HG03103 (cell line): ENCODE data around the gene OGFR.

Experiments used
- ATAC-seq: cut with Tn5 transposase; IDR thresholded peaks from one replicate; pipeline ENCODE4 v1.9.1; 2021; ENCODE audit warnings: low read depth; ENCODE audit not compliant: unreplicated experiment

OGFR gene

GRCh38 chr20:62812181-62812906 lies 7.7 kb downstream of the OGFR start:
- ATAC-seq, result no peak

GRCh38 chr20:62812907-62813200 lies 8.2 kb downstream of the OGFR start:
- ATAC-seq, result no peak

GRCh38 chr20:62813588-62813987 lies 9.0 kb downstream of the OGFR start:
- ATAC-seq, result no peak

- no peak for ATAC-seq
Measured at GRCh38 chr20:62814060-62814708, 9.5 kb downstream of the OGFR start.

GRCh38 chr20:62814709-62815065 lies 10.1 kb downstream of the OGFR start:
- ATAC-seq, result no peak

GRCh38 chr20:62815066-62815991 lies 10.7 kb downstream of the OGFR start:
- no peak for ATAC-seq

DNA sequence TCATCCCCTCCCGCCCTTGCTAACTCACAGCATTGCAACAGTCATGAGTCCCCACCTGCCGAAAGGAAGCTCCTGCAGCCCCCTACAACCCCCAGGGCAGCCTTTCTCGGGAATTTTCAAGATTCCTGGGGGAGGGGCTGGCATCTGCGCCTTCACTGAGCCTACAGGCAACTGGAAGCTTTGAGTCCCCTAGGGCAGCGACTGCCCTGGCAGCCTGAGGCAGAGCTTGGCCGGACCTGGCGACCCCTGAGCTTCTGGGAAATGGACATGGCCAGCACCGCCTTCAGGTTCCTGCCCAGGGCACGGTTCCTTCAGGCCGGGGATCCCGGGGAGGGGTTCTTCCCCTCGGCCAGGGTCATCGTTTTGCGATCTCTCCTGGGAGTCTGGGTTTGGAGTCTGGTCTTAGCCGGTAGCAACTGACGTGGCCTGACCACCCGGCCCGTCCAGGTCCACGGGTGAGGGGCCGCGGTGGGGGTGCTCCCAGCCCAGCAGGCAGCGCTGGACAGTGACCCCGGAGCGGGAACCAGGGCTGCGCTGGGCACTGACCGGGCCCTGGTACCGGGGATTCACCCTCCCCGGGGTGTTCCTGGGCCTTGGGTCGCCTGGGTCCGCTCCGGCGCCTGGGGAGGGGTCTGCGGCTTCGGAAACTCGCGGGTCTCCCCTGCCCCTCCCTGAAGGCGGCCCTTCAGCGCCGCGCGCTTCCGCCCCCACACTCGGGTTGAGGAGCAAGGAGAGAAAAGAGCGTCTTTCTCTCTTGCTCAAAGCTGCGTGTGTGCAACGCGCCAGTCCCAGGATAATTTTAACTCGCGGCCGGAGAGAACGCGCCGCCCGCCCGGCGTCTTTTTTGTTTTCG lies 11.6 kb downstream of the OGFR start:
- no peak for ATAC-seq

GRCh38 chr20:62816884-62817873 lies 12.5 kb downstream of the OGFR start, which contains the start of gene COL9A3:
TSS of gene COL9A3 (plus strand) at chr20:62817050. CDS start at chr20:62817065, 15 bp downstream.
- no peak for ATAC-seq

- no peak for ATAC-seq
Measured at GRCh38 chr20:62817975-62818591, 13.4 kb downstream of the OGFR start.

DNA sequence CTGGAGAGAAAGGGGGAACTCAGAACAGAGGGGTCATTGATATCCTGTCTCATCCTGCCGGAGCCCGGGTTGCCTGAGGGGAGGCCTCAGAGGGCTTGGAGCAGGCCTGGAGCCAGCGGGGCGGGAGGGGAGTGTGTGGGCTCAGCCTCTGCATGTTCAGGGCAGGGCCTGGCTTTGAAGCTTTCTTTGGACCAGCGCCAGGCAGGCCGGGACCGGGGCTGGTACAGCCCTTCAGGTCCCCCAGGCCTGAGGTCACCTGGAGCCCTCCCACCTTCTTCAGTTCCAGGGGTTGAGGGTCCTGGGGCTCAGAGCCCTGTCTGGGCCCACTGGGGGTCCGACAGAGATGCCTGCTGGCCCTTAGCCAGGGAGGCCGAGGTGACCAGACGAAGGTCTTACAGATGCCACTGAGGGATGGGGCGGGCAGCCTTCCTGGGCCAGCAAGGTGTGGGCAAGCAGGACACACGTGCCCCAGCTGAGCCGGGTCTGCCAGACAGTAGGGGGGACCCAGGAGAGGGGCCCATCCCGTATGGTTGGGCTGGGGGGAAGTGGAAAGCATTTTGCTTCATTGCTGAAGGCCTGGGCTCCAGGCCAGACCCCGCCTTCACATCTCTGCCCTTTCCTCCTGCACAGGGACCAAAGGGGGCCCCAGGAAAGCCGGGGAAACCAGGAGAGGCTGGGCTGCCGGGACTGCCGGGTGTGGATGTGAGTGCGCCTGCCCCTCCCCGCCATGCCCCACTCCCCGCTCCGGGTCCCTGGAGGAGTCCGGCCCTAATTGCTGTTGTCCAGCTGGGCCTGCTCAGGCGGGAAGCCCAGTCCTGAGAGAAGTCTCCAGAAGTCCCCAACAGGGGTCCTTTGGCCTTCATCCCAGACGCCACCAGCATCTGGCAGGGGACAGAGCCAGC lies 14.2 kb downstream of the OGFR start:
- no peak for ATAC-seq

- ATAC-seq, result no peak
Measured at GRCh38 chr20:62819494-62820174, 15.0 kb downstream of the OGFR start.

- no peak for ATAC-seq
Measured at GRCh38 chr20:62820208-62820961, 15.8 kb downstream of the OGFR start.

DNA sequence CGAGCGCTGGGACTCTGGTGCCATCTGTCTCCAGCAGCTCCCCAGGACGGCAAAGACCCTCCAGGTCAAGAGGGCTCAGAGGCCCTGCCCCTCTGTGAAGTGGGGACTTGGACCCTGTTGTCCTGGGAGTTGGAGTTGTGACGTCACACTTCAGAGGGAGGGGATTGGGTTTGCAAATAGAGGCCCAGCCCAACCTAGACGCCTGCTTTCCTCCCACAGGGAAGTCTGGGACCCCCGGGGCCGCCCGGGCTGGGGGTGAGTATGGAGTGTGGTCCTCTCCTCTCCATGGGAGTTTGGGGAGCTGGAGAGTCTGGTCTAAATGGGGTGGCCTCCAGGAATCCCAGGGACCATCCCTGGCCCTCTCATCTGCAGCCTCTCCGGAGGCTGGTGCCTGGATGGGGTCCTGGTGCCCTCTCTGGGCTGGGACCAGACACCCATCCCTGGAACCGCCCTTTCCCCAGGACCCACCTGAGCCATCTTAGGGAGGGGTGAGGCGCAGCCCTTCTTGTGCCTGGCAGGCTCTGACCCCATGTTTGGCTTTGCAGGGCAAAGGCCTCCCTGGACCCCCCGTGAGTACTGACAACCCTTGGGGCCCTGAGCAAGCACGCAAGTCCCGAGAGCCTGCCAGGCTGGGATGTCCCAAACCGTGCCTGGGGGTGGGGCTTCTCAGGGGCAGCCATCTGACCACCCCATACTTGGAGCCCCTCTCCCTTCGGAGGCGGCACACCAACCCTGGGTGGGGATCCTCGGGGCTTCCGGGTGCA lies 16.5 kb downstream of the OGFR start:
- ATAC-seq, result no peak

DNA sequence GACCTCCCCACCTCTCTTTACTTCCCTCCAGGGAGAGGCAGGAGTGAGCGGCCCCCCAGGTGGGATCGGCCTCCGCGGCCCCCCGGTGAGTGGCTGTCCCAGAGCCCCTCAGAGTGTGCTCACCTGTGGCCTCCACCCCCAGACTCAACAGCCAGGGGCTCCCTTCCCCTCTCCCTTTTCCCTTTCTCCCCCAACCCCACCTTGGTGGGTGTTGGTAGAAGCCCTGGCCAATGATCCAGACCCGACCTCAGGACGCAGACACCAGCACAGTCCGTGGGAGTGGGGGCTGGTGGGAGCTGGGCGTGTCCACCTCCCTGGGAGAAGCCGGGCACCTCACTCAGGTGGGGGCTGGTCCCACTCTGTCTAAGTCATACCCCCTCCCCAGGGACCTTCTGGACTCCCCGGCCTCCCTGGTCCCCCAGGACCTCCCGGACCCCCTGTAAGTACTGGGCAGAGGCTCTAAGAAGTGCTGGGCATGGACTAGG lies 17.1 kb downstream of the OGFR start:
- no peak for ATAC-seq

- ATAC-seq, result no peak
Measured at GRCh38 chr20:62822239-62822787, 17.7 kb downstream of the OGFR start.
